HepG2 (cell line): ENCODE data around the gene MTX3. TPM values are rescaled to one million over a fixed set of nuclear protein-coding genes. Genes with fewer than 3 reads are reported as not detected.

ENCODE experiments used
- ATAC-seq: fragments of 200-7000 bp; cut with Tn5 transposase; 3 replicates; pipeline ENCODE4 v1.9.1; 2020; ENCODE audit warnings: mild to moderate bottlenecking, moderate library complexity
- BruUV-seq: library from RNA; stranded (reverse); fragments of 400-500 nt; replicated peaks from 2 replicates; lab custom pipeline; 2021; lab: Mats Ljungman, UMichigan
- CTCF ChIA-PET: fragments of 300-600 bp; formaldehyde crosslinking; extraction: SDS; loops from one replicate; lab custom pipeline; 2021; ENCODE audit warnings: low total read pairs, inconsistent platforms, low intra/inter-chr PET ratio; lab: Yijun Ruan, JAX
- POLR2A ChIA-PET: fragments of 350-600 bp; sonication (Branson Sonifier 250); formaldehyde crosslinking; loops from one replicate; lab custom pipeline; 2020; ENCODE audit warnings: antibody characterized with exemption, inconsistent platforms; lab: Yijun Ruan, JAX
- DNase-seq: peaks from one replicate; pipeline ENCODE4 v3.0.0-alpha.2; 2015; ENCODE audit warnings: low spot score
- FAIRE-seq: peaks from 3 replicates; lab custom pipeline; 2011; peaks lifted over from hg19 to GRCh38; lab: Jason Lieb, UNC
- H2AFZ ChIP-seq: one replicate; pipeline ENCODE4 v1.6.1; 2011; ENCODE audit warnings: low read length, inconsistent platforms
- H3K27ac ChIP-seq: fragments of 300-600 bp; 3 replicates; pipeline ENCODE4 v1.8.0; 2011; ENCODE audit warnings: mixed run types, mild to moderate bottlenecking, mixed read lengths, low read length, inconsistent platforms; ENCODE audit not compliant: insufficient read depth; ENCODE audit errors: extremely low read length
- H3K27me3 ChIP-seq, 2 experiments: fragments of 200-600 bp in 1 of 2; 2 replicates in 1 of 2; 3 replicates in 1 of 2; pipeline versions ENCODE4 v1.6.0 to v1.8.0; 2011; ENCODE audit warnings: low read length in 2 of 2, mild to moderate bottlenecking in 2 of 2, moderate library complexity in 2 of 2, inconsistent platforms in 1 of 2; ENCODE audit not compliant: insufficient read depth in 2 of 2, control insufficient read depth in 1 of 2
- H3K36me3 ChIP-seq, 2 experiments: fragments of 200-600 bp in 1 of 2; replicated peaks in 1 of 2; 2 replicates in 1 of 2; 3 replicates in 1 of 2; pipeline versions ENCODE4 v1.5.1 to v1.8.0; 2011; ENCODE audit warnings: low read length in 2 of 2, inconsistent platforms in 1 of 2; ENCODE audit not compliant: insufficient read depth in 2 of 2, control insufficient read depth in 1 of 2
- H3K4me1 ChIP-seq: 2 replicates; pipeline ENCODE4 v1.5.1; 2012; ENCODE audit warnings: low read length, inconsistent platforms; ENCODE audit not compliant: insufficient read depth
- H3K4me2 ChIP-seq: 2 replicates; pipeline ENCODE4 v1.6.0; 2011; ENCODE audit warnings: low read depth, low read length, inconsistent platforms
- H3K4me3 ChIP-seq, 3 experiments: fragments of 200-600 bp in 1 of 3; sonication (generic), shearing (Covaris generic) in 1 of 3; replicated peaks in 1 of 3; 2 replicates each; pipeline ENCODE4 v1.5.1; 2011 to 2016; ENCODE audit warnings: low read length in 3 of 3, inconsistent platforms in 2 of 3, low read depth in 2 of 3, mild to moderate bottlenecking in 2 of 3, control low read depth in 1 of 3, mixed read lengths in 1 of 3; ENCODE audit not compliant: insufficient read depth in 1 of 3
- H3K79me2 ChIP-seq: one replicate; pipeline ENCODE4 v1.6.1; 2011; ENCODE audit warnings: low read length, inconsistent platforms; ENCODE audit not compliant: insufficient read depth
- H3K9ac ChIP-seq: 2 replicates; pipeline ENCODE4 v1.6.0; 2011; ENCODE audit warnings: mild to moderate bottlenecking, low read depth, low read length, inconsistent platforms; ENCODE audit not compliant: insufficient read depth
- H3K9me3 ChIP-seq: 2 replicates; pipeline ENCODE4 v1.5.1; 2012; ENCODE audit warnings: mild to moderate bottlenecking, low read length
- H4K20me1 ChIP-seq: 2 replicates; pipeline ENCODE4 v1.6.0; 2011; ENCODE audit warnings: inconsistent platforms, mild to moderate bottlenecking, low read length, moderate library complexity; ENCODE audit not compliant: insufficient read depth
- BCL6 ChIP-seq: IDR thresholded peaks from 2 replicates; pipeline ENCODE4 v1.6.1; 2016; ENCODE audit warnings: missing genetic modification reagents, missing compliant biosample characterization
- CCDC6 ChIP-seq: sonication (generic); formaldehyde crosslinking; IDR thresholded peaks from 2 replicates; pipeline ENCODE4 v1.8.1; 2022; ENCODE audit warnings: mild to moderate bottlenecking, missing genetic modification reagents, moderate library complexity
- GZF1 ChIP-seq: sonication (generic); formaldehyde crosslinking; IDR thresholded peaks from 2 replicates; pipeline ENCODE4 v1.5.1; 2020; ENCODE audit warnings: mild to moderate bottlenecking, missing genetic modification reagents
- HOXA3 ChIP-seq: sonication (generic); formaldehyde crosslinking; IDR thresholded peaks from 2 replicates; pipeline ENCODE4 v1.5.0; 2020; ENCODE audit warnings: missing genetic modification reagents
- JUN ChIP-seq: sonication (generic); formaldehyde crosslinking; IDR thresholded peaks from 2 replicates; pipeline ENCODE4 v1.4.0; 2020; ENCODE audit warnings: mild to moderate bottlenecking, missing genetic modification reagents
- MYNN ChIP-seq: sonication (generic); formaldehyde crosslinking; IDR thresholded peaks from 2 replicates; pipeline ENCODE4 v1.4.0; 2020; ENCODE audit warnings: mild to moderate bottlenecking, low read depth, missing genetic modification reagents
- ZNF326 ChIP-seq: sonication (generic); formaldehyde crosslinking; IDR thresholded peaks from 2 replicates; pipeline ENCODE4 v1.4.0; 2020; ENCODE audit warnings: missing genetic modification reagents, borderline replicate concordance
- ZNF335 ChIP-seq: sonication (generic); formaldehyde crosslinking; IDR thresholded peaks from 2 replicates; pipeline ENCODE4 v1.4.0; 2020; ENCODE audit warnings: missing genetic modification reagents
- ZNF7 ChIP-seq: IDR thresholded peaks from 2 replicates; pipeline ENCODE4 v1.6.1; 2016; ENCODE audit warnings: missing biosample characterization, missing genetic modification reagents
- WGBS: methylation state at CpG from one replicate; pipeline ENCODE4 v1.1.6; 2017; ENCODE audit warnings: low lambda C conversion rate; 5-methylcytosine and 5-hydroxymethylcytosine counted together
- in situ Hi-C: cut with HindIII; loops from 2 replicates; pipeline ENCODE4 v1.10.0; 2017; ENCODE audit warnings: low pct_unique_long_range_greater_than_20kb; ENCODE audit not compliant: extremely low pct_ligation_motif_present
- intact Hi-C: fragments of 100-400 bp; cut with micrococcal nuclease; formaldehyde crosslinking; loops from one replicate; pipeline ENCODE4 v1.10.0; 2022; ENCODE audit not compliant: unreplicated experiment
- polyA plus RNA-seq, 8 experiments: library from polyadenylated mRNA; depleted of rRNA in 3 of 8; stranded (reverse) in 7 of 8; unstranded in 1 of 8; fragments of >200 nt; fragmentation: Illumina TruSeq in 4 of 8; extraction: Trizol in 4 of 8; gene quantifications; 2 replicates each; pipeline versions ENCODE4 v1.2.1 to v1.2.3, GENCODE V29; 2011 to 2016; ENCODE audit warnings: low read depth in 4 of 8, missing spikeins in 1 of 8, mixed read lengths in 1 of 8; ENCODE audit not compliant: insufficient read depth in 1 of 8
- total RNA-seq, 5 experiments: library from RNA; depleted of rRNA; stranded (reverse); fragments of >200 nt; fragmentation: Illumina TruSeq; extraction: Trizol; gene quantifications; 2 replicates each; pipeline ENCODE4 v1.2.3, GENCODE V29; 2016; ENCODE audit warnings: low read depth in 1 of 5
- TF ChIP-seq, protein P1 (sequence below): sonication (generic); formaldehyde crosslinking; IDR thresholded peaks from 2 replicates; pipeline ENCODE4 v1.4.0; 2020; ENCODE audit warnings: missing genetic modification reagents
- TF ChIP-seq, protein P2 (sequence below): sonication (generic); formaldehyde crosslinking; IDR thresholded peaks from 2 replicates; pipeline ENCODE4 v1.4.0; 2020; ENCODE audit warnings: missing genetic modification reagents
- TF ChIP-seq, protein P3 (sequence below): sonication (generic); formaldehyde crosslinking; IDR thresholded peaks from 2 replicates; pipeline ENCODE4 v1.4.0; 2020; ENCODE audit warnings: missing genetic modification reagents

Gene MTX3
- total and polyA plus RNA-seq, 2 of the 13 experiments (the other 11 are each of a cell fraction or from before 2014, with no cell fraction given): 9.9 to 16.7 TPM

DNA sequence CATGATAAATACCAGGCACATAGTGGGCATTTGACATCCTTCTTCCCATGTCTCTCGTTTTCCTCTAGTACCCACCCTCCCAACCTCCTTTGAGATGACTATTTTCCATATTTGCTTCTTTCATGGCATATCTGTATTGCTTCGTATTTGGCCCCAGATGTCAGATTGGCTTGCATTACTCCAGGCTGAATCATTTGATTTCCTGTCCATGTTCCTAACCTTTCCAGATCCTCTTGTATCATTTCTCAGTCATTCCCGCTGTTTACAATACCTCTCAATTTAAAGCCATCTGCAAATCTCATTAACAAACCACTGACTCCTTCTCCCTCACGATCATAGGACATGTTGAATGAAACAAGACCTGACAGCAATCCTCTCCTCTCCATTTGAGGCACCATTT is 19.9 kb downstream of the MTX3 start:
- no peaks in the 10 kb centered on the region; a peak in 1 of 5 replicates for H3K27me3 ChIP-seq
- H3K4me3 ChIP-seq: no peak overlapping the region
- DNase-seq (no peak), FAIRE-seq (no peak), ATAC-seq (no peak)
- BruUV-seq: no TSS peak
- intact Hi-C loops (no loop called here), in situ Hi-C loops (no loop called here)
- H3K9ac ChIP-seq: no peak overlapping the region
- H3K9me3 ChIP-seq: no peaks in the 10 kb centered on the region
- H3K4me1 ChIP-seq: no peaks in the 10 kb centered on the region
- WGBS: 39% methylated on average over 4 of the region's 4 CpGs
- CTCF ChIA-PET: no interaction called here
- H4K20me1 ChIP-seq: no peaks in the 10 kb centered on the region
- POLR2A ChIA-PET: no interaction called here
- H3K36me3 ChIP-seq: no peaks in the 10 kb centered on the region
- H3K4me2 ChIP-seq: no peak overlapping the region
- H3K79me2 ChIP-seq: no peaks in the 10 kb centered on the region
- no peak overlapping the region for H2AFZ ChIP-seq
- TF ChIP-seq ZNF335 (CRISPR knock-in tag) (no peak), ZNF7 (CRISPR knock-in tag) (no peak), JUN (CRISPR knock-in tag) (no peak), BCL6 (CRISPR knock-in tag) (no peak)
- TF ChIP-seq, protein P1, sequence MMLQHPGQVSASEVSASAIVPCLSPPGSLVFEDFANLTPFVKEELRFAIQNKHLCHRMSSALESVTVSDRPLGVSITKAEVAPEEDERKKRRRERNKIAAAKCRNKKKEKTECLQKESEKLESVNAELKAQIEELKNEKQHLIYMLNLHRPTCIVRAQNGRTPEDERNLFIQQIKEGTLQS (CRISPR knock-in tag): no peak
- TF ChIP-seq, protein P2, sequence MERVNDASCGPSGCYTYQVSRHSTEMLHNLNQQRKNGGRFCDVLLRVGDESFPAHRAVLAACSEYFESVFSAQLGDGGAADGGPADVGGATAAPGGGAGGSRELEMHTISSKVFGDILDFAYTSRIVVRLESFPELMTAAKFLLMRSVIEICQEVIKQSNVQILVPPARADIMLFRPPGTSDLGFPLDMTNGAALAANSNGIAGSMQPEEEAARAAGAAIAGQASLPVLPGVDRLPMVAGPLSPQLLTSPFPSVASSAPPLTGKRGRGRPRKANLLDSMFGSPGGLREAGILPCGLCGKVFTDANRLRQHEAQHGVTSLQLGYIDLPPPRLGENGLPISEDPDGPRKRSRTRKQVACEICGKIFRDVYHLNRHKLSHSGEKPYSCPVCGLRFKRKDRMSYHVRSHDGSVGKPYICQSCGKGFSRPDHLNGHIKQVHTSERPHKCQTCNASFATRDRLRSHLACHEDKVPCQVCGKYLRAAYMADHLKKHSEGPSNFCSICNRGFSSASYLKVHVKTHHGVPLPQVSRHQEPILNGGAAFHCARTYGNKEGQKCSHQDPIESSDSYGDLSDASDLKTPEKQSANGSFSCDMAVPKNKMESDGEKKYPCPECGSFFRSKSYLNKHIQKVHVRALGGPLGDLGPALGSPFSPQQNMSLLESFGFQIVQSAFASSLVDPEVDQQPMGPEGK (CRISPR knock-in tag): no peak
- no peak overlapping the region for H3K27ac ChIP-seq

DNA sequence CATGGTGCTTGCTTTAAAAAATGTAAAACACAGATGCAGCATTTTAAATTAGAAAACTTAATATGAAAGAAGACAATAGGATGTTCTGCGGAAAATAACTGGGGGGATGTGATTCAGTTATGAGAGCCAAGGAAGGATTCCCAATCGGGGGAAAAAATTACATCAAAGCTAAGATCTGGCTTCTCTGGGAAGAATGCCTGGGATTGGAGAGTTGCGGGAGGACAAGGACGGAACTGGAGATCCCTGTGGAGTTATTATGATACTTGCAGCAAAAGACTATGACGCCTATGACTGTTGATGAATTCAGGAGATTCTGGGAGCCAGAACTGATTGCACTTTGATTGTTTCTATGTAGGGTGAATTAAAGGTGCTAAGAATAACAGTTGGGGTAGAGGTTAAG is 24.6 kb downstream of the MTX3 start:
- DNase-seq (no peak), FAIRE-seq (no peak), ATAC-seq (no peak)
- BruUV-seq: no TSS peak
- intact Hi-C loops: loop anchor here (10.0 kb wide), 1 partner anchor 118 kb away; no protein-coding TSS in a partner anchor
- Histone ChIP-seq H3K9me3 (no peaks in the 10 kb centered on the region), H3K9ac (no peak overlapping the region), H3K79me2 (no peaks in the 10 kb centered on the region), H3K4me3 (no peak overlapping the region), H3K4me1 (no peaks in the 10 kb centered on the region), H4K20me1 (no peaks in the 10 kb centered on the region), H2AFZ (no peak overlapping the region), H3K36me3 (no peaks in the 10 kb centered on the region), H3K4me2 (no peak overlapping the region), H3K27me3 (peaks cover 2 to 9% of the 10 kb centered on the region in 2 experiments; a peak in 2 of 5 replicates), H3K27ac (no peak overlapping the region)
- in situ Hi-C loops: no loop called here
- POLR2A ChIA-PET: no interaction called here
- CTCF ChIA-PET: no interaction called here
- WGBS: 18% methylated on average over 5 of the region's 5 CpGs
- TF ChIP-seq ZNF326 (CRISPR knock-in tag) (no peak), HOXA3 (CRISPR knock-in tag) (no peak), GZF1 (CRISPR knock-in tag) (no peak), MYNN (CRISPR knock-in tag) (no peak), CCDC6 (CRISPR knock-in tag) (no peak)
- TF ChIP-seq, protein P3, sequence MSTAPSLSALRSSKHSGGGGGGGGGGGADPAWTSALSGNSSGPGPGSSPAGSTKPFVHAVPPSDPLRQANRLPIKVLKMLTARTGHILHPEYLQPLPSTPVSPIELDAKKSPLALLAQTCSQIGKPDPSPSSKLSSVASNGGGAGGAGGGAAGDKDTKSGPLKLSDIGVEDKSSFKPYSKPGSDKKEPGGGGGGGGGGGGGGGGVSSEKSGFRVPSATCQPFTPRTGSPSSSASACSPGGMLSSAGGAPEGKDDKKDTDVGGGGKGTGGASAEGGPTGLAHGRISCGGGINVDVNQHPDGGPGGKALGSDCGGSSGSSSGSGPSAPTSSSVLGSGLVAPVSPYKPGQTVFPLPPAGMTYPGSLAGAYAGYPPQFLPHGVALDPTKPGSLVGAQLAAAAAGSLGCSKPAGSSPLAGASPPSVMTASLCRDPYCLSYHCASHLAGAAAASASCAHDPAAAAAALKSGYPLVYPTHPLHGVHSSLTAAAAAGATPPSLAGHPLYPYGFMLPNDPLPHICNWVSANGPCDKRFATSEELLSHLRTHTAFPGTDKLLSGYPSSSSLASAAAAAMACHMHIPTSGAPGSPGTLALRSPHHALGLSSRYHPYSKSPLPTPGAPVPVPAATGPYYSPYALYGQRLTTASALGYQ (CRISPR knock-in tag): no peak
